ENCODE measurements around the gene GSK3A. TPM values are rescaled to one million over a fixed set of nuclear protein-coding genes. Genes with fewer than 3 reads are reported as not detected.

GSK3A gene
- total RNA-seq, 1 donor from 2014 or later = 68.0 TPM

- Mint-ChIP-seq H3K27me3 (ENCODE audit: low read depth) (no peaks in the 10 kb centered on the region), H3K27ac (ENCODE audit: unreplicated experiment) (peak within 1 kb of the TSS; percentile 98), H3K36me3 (ENCODE audit: low read depth) (no peaks in the 10 kb centered on the region), H3K4me1 (peaks cover 45% of the 10 kb centered on the region), H3K4me3 (peak within 1 kb of the TSS; percentile 94), H3K9me3 (no peaks in the 10 kb centered on the region)
- peak; percentile 98 for DNase-seq (ENCODE audit: low read depth, low spot score)
- no peak for TF ChIP-seq CTCF (conservative IDR thresholded peaks at IDR 0.05)
Measured at GRCh38 chr19:42217520-42218437, 24.6 kb downstream of the GSK3A start, which contains the start of gene DEDD2. DEDD2 (minus strand) TSS chr19:42217677; CDS start chr19:42217007, 670 bp downstream.

- no peaks in the 10 kb centered on the region for H3K9me3 Mint-ChIP-seq
- TF ChIP-seq CTCF (conservative IDR thresholded peaks at IDR 0.05) = no peak
- peak overlapping the region; percentile 98 for H3K27ac Mint-ChIP-seq (ENCODE audit: unreplicated experiment)
- DNase-seq (ENCODE audit: low read depth, low spot score) = peak; percentile 46
- peaks cover 43% of the 10 kb centered on the region for H3K4me1 Mint-ChIP-seq
- H3K4me3 Mint-ChIP-seq = peak overlapping the region; percentile 94
- no peaks in the 10 kb centered on the region for H3K27me3 Mint-ChIP-seq (ENCODE audit: low read depth)
- H3K36me3 Mint-ChIP-seq (ENCODE audit: low read depth) = no peaks in the 10 kb centered on the region
Measured at GRCh38 chr19:42216653-42217519, 25.5 kb downstream of the GSK3A start.

- peaks cover 2% of the 10 kb centered on the region for H3K36me3 Mint-ChIP-seq (ENCODE audit: low read depth)
- no peak for DNase-seq (ENCODE audit: low read depth, low spot score)
- peaks cover 31% of the 10 kb centered on the region for H3K4me1 Mint-ChIP-seq
- TF ChIP-seq CTCF (conservative IDR thresholded peaks at IDR 0.05) = no peak
- H3K27me3 Mint-ChIP-seq (ENCODE audit: low read depth) = no peaks in the 10 kb centered on the region
- H3K4me3 Mint-ChIP-seq = peak overlapping the region; percentile 94
- no peaks in the 10 kb centered on the region for H3K9me3 Mint-ChIP-seq
- H3K27ac Mint-ChIP-seq (ENCODE audit: unreplicated experiment) = no peak overlapping the region
Measured at GRCh38 chr19:42214810-42215485, 27.5 kb downstream of the GSK3A start.

- Mint-ChIP-seq H3K4me1 (peaks cover 16% of the 10 kb centered on the region), H3K9me3 (no peaks in the 10 kb centered on the region), H3K4me3 (no peak overlapping the region), H3K27me3 (ENCODE audit: low read depth) (no peaks in the 10 kb centered on the region), H3K27ac (ENCODE audit: unreplicated experiment) (no peak overlapping the region), H3K36me3 (ENCODE audit: low read depth) (peaks cover 4% of the 10 kb centered on the region)
- DNase-seq (ENCODE audit: low read depth, low spot score) = no peak
- no peak for TF ChIP-seq CTCF (conservative IDR thresholded peaks at IDR 0.05)
Measured at GRCh38 chr19:42212886-42213285, 29.5 kb downstream of the GSK3A start.

GRCh38 chr19:42208612-42209011 lies 33.8 kb downstream of the GSK3A start:
- Mint-ChIP-seq H3K27me3 (ENCODE audit: low read depth) (no peaks in the 10 kb centered on the region), H3K9me3 (no peaks in the 10 kb centered on the region), H3K4me1 (no peaks in the 10 kb centered on the region), H3K4me3 (no peak overlapping the region), H3K27ac (ENCODE audit: unreplicated experiment) (no peak overlapping the region), H3K36me3 (ENCODE audit: low read depth) (peaks cover 6% of the 10 kb centered on the region)
- TF ChIP-seq CTCF (conservative IDR thresholded peaks at IDR 0.05) = no peak
- DNase-seq (ENCODE audit: low read depth, low spot score) = no peak

Data from neural crest cell (in vitro differentiated cells).